Upper lobe of left lung (tissue), 4 donors: ENCODE results near the gene BNIP2.

ENCODE experiments used
- CTCF ChIP-seq, 6 experiments: fragments of 450-650 bp in 4 of 6; fragments of 200-600 bp in 2 of 6; sonication (generic) in 2 of 6; IDR thresholded peaks; one replicate each; pipeline ENCODE4 v1.5.1; 2016 to 2019; ENCODE audit warnings: antibody characterized with exemption in 6 of 6
- EP300 ChIP-seq, 4 donors: sonication (generic); formaldehyde crosslinking; IDR thresholded peaks; one replicate each; pipeline ENCODE4 v1.5.1; 2017; ENCODE audit warnings: antibody characterized with exemption in 4 of 4, control low read depth in 2 of 4

GRCh38 chr15:59646277-59646676, 42.8 kb downstream of the BNIP2 start:
- no peak for TF ChIP-seq CTCF (IDR thresholded peaks at IDR 0.05)
- TF ChIP-seq EP300 (IDR thresholded peaks at IDR 0.05), result no peak
